Colonic mucosa (tissue), 4 donors: ENCODE data around the gene FIS1. TPM values are rescaled to one million over a fixed set of nuclear protein-coding genes. Genes with fewer than 3 reads are reported as not detected.
A peak's percentile ranks its signal among the peaks of the same experiment; 100 is the strongest.

ENCODE experiments used
- DNase-seq: peaks from one replicate; pipeline ENCODE4 v3.0.0-alpha.2; 2020
- H3K27ac ChIP-seq: fragments of 200-600 bp; one replicate; pipeline ENCODE4 v1.8.0; 2021
- H3K27me3 ChIP-seq: fragments of 200-600 bp; one replicate; pipeline ENCODE4 v1.8.0; 2021
- H3K36me3 ChIP-seq: fragments of 200-600 bp; one replicate; pipeline ENCODE4 v1.8.0; 2021
- H3K4me1 ChIP-seq: fragments of 200-600 bp; one replicate; pipeline ENCODE4 v1.8.0; 2021; ENCODE audit warnings: mild to moderate bottlenecking
- H3K4me3 ChIP-seq: fragments of 200-600 bp; one replicate; pipeline ENCODE4 v1.8.0; 2021
- H3K9ac ChIP-seq, 2 donors: one replicate each; pipeline ENCODE4 v1.7.0; 2013; ENCODE audit warnings: control low read depth in 2 of 2, low read depth in 2 of 2, low read length in 2 of 2
- H3K9me3 ChIP-seq: fragments of 200-600 bp; one replicate; pipeline ENCODE4 v1.8.0; 2021
- intact Hi-C: fragments of 100-400 bp; cut with DNase I; formaldehyde crosslinking; loops from one replicate; pipeline ENCODE4 v1.14.1; 2022
- total RNA-seq, 2 donors: library from RNA; stranded (reverse); fragmentation: NEBNext Ultra II Directional in 1 of 2; extraction: Animal tissue kit (Norgen Biotek cat#: 25700) in 1 of 2; gene quantifications; one replicate each; pipeline ENCODE4 v1.2.1, GENCODE V29; 2021
- TF ChIP-seq, protein P1 (sequence below): fragments of 200-600 bp; IDR thresholded peaks from one replicate; pipeline ENCODE4 v1.8.0; 2022; ENCODE audit warnings: antibody characterized with exemption, mild to moderate bottlenecking
- donor health status: healthy.
- donor health status: DM: no; HTN: no; CAD: no.
- donor health status: DM: no; HTN: no; CAD: no.

FIS1 gene
- total RNA-seq, 2 donors from 2014 or later, result 132 to 148 TPM

DNA sequence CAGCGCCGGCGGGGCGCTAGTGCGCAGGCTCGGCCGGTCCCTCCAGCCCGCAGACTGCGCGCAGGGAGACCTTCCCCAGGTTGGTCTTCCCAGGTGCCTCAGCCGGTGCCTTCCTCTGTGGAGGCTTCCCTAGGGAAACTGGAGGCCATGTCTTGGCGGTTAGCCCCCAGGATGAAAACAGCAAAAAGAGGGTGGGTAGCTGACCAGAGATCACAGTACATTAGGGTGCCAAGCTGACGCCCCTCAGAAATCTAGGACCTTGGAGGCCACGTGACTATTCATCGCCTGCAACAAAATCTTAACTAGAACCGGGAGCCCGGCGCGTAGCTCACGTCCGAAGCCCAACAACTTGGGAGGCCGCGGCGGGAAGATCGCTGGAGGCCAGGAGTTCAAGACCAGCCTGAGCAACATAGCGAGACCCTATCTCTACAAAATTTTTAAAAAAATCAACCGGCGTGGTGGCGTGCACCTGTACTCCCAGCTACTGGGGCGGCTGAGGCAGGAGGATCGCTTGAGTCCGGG, 327 bp upstream of the FIS1 start:
- TF ChIP-seq, protein P1, sequence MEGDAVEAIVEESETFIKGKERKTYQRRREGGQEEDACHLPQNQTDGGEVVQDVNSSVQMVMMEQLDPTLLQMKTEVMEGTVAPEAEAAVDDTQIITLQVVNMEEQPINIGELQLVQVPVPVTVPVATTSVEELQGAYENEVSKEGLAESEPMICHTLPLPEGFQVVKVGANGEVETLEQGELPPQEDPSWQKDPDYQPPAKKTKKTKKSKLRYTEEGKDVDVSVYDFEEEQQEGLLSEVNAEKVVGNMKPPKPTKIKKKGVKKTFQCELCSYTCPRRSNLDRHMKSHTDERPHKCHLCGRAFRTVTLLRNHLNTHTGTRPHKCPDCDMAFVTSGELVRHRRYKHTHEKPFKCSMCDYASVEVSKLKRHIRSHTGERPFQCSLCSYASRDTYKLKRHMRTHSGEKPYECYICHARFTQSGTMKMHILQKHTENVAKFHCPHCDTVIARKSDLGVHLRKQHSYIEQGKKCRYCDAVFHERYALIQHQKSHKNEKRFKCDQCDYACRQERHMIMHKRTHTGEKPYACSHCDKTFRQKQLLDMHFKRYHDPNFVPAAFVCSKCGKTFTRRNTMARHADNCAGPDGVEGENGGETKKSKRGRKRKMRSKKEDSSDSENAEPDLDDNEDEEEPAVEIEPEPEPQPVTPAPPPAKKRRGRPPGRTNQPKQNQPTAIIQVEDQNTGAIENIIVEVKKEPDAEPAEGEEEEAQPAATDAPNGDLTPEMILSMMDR, result no peak
- Histone ChIP-seq H3K9ac (peak overlapping the region; percentile 45 to 82), H3K27me3 (no peaks in the 10 kb centered on the region), H3K36me3 (no peaks in the 10 kb centered on the region), H3K27ac (peak overlapping the region; percentile 93), H3K4me1 (peaks cover 6% of the 10 kb centered on the region), H3K9me3 (no peaks in the 10 kb centered on the region), H3K4me3 (peak overlapping the region; percentile 74)
- no peak for DNase-seq
- intact Hi-C loops, result no loop called here

DNA sequence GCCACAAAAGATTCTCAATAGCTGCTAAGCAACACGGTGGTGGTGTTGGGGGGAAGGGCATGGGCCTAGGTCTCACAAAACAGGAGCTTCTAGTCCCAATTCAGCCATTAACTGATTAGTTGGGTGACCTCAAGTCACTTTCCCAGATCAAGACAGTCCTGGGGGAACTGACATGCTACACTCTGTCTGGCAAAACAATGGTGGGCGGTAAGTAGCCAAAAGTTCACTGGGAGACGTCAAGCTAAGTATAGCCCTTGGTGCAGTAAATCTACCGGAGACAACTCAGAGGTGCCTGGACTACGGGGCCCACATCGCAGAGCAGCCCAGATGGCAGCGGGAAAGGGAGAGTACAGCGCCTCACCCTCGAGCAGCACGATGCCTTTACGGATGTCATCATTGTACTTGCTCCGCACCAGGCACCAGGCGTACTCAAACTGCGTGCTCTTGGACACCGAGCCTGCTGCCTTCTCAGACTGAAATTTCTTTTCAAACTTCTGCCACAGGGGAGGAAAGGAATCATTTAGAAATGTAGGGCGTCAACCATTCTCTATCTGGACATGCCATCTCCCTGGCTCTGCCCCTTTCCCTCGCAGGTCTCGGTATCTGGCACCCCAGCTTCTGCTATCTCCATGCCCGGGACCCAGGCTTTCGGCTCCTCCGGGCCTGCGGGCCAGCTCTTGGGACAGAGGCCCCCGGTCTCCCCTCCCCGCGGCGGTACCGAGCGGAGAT, 1.1 kb downstream of the FIS1 start:
- H3K9ac ChIP-seq, result peak overlapping the region; percentile 82 to 89
- peak overlapping the region; percentile 74 for H3K4me3 ChIP-seq
- intact Hi-C loops, result no loop called here
- H3K4me1 ChIP-seq, result peaks cover 6% of the 10 kb centered on the region
- no peaks in the 10 kb centered on the region for H3K27me3 ChIP-seq
- H3K9me3 ChIP-seq, result no peaks in the 10 kb centered on the region
- TF ChIP-seq, protein P1, result no peak
- peak overlapping the region; percentile 93 for H3K27ac ChIP-seq
- H3K36me3 ChIP-seq, result no peaks in the 10 kb centered on the region
- peak; percentile 34 for DNase-seq

DNA sequence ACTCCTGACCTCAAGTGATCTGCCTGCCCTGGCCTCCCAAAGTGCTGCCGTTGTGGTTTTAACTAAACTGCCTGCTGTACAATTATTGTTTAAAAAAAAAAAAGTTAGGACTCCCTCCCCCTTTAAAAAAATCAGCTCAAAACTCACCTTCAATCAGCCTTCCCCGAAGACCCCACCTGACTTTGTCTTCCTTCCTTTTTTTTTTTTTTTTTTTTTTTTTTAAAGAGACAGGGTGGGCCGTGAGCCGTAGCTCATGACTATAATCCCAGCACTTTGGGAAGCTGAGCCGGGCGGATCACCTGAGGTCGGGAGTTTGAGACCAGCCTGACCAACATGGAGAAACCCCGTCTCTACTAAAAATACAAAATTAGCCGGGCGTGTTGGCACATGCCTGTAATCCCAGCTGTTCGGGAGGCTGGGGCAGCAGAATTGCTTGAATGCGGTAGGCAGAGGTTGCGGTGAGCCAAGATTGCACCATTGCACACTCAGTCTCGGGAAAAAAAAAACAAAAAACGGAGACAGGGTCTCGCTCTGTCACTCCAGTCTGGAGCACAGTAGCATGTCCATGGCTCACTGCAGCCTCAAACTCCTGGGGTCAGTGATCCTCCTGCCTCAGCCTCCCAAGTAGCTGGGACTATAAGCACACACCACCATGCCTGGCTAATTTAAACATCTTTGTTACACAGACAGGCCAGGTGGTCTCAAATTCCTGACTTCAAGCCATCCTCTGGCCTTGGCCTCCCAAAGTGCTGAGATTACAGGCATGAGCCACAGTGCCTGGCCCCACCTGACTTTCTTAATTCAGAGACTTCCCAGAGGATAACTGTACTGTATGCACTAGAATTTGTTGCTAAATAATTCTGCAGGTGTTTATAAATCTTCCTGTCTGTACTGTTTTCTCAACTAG, 3.2 kb downstream of the FIS1 start:
- intact Hi-C loops, result no loop called here
- H3K4me1 ChIP-seq, result peaks cover 6% of the 10 kb centered on the region
- H3K9ac ChIP-seq, result no peak overlapping the region
- TF ChIP-seq, protein P1, result no peak
- H3K4me3 ChIP-seq, result no peak overlapping the region
- no peak overlapping the region for H3K27ac ChIP-seq
- H3K27me3 ChIP-seq, result no peaks in the 10 kb centered on the region
- no peaks in the 10 kb centered on the region for H3K9me3 ChIP-seq
- DNase-seq, result no peak
- H3K36me3 ChIP-seq, result no peaks in the 10 kb centered on the region

DNA sequence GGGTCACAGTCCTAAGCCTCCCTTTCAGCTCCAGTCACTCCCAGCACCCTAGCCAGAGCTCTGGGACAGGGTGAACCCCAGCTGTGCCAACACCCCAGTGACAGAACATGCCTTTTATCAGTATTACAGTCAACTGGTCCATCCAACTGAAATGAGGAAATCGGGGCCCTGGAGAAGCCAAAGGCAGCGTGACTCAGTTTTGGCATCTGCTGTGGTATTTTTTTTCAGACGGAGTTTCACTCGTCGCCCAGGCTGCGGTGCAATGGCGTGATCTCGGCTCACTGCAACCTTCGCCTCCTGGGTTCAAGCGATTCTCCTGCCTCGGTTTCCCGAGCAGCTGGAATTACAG, 3.9 kb downstream of the FIS1 start:
- Histone ChIP-seq H3K9ac (no peak overlapping the region), H3K4me1 (peaks cover 6% of the 10 kb centered on the region), H3K27me3 (no peaks in the 10 kb centered on the region), H3K27ac (no peak overlapping the region), H3K4me3 (no peak overlapping the region), H3K9me3 (no peaks in the 10 kb centered on the region), H3K36me3 (no peaks in the 10 kb centered on the region)
- DNase-seq, result no peak
- intact Hi-C loops, result no loop called here
- TF ChIP-seq, protein P1, result no peak

DNA sequence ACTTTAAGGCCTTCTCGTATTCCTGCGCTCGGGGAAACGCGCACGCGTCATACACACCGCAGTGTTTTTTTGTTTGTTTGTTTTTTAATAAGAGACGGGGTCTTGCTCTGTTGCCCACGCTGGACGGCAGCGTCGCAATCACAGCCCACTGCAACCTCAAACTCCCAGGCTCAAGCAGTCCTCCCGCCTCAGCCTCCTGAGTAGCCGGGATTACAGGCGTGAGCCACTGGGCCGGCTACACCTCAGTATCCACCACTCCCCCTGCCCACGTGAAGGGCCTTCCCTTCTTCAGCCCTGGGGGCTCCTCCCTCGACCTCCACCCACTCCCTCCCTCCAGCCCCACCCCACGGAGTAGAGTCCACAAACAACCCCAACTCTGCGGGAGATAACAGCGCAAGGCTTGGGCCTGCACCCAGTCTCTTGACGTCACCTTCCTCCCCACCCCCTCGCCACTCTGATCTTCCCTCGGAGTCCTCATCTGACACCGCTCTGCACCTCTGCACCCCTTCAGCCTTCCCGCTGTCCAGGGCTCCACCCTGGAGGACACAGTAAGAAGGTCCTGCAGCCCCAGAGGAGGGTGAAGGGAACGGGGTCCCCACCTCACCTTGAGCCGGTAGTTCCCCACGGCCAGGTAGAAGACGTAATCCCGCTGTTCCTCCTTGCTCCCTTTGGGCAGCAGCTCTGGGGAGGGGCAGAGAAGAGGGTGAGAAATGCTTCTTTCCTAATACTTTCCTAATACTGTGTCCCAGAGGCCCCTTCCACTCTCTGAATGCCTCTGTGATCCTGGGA, 4.5 kb downstream of the FIS1 start:
- Histone ChIP-seq H3K4me3 (no peak overlapping the region), H3K27ac (no peak overlapping the region), H3K9ac (no peak overlapping the region), H3K27me3 (no peaks in the 10 kb centered on the region), H3K4me1 (peaks cover 6% of the 10 kb centered on the region), H3K9me3 (no peaks in the 10 kb centered on the region), H3K36me3 (no peaks in the 10 kb centered on the region)
- TF ChIP-seq, protein P1, result no peak
- no peak for DNase-seq
- intact Hi-C loops, result no loop called here
